Suppressor macrophage treated with lipopolysaccharide for 4 hours (primary cell): Measurements from ENCODE around the gene EPB41.
"Not testable (repeated sequence)": the region's sequence is repeated elsewhere in the genome, so short reads cannot be mapped to it uniquely, and the experiment has no call there.

Experiments used
- DNase-seq: peaks from one replicate; pipeline ENCODE4 v3.0.0-alpha.2; 2020

EPB41 gene

DNA sequence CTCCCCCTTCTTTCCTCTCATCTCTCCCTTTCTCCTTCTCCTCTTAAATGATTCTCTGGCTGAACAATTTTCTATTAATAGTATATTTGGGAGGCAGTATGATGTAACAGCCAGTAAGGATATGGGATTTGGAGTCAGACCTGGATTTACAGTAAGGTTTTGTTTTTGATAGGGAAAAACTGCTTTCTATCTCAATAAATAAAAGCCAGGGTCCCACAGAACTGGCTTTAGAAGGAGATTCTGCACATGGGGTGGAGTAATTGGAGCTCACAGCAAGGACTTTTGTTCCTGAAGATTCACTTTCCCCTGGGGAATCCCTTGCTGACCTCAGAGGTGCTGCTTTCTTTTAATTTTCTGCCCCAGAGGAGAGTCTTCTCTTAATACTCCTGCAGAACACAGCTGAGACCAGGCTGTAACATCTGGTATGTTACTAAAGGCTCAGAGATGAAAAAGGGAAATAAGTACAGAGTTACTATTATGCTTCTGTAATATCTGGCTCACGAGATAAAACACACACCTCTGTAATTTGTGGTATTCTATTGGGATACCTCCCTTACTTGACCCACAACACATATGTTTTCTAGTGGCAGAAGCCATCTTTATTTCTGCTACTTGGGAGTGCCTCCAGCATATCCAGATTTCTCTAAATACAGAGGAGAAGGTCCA, 13.4 kb downstream of the EPB41 start:
- peak; percentile 19 for DNase-seq

DNA sequence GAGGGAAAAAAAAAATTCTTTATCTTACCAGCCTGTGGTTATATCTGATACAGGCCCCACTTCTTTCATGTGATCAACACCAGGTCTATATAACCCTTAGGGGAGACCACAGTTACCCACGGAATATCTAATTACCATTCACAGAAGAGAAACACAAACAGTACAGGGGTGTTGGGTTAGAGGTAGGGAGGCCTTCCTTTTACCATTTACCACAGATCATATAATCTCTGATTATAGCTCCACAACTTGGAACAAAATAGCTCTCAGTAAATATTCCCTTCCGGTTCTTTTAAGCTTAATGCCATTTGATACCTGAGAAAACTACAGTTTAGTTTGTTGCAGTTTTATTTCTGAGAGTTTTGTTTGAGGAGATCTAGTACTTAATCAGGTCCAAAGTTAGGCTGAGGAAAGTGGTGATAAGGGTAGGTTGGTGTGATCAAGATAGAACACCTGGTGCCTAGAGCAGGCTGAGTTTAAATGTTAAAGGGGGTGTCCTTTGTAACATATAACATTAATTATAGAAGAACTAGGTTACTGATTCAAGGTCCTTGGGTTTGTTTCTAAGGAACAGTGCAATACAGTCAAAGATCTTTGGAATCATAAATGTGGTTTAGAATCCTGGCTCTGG, 14.1 kb downstream of the EPB41 start:
- DNase-seq = no peak

DNA sequence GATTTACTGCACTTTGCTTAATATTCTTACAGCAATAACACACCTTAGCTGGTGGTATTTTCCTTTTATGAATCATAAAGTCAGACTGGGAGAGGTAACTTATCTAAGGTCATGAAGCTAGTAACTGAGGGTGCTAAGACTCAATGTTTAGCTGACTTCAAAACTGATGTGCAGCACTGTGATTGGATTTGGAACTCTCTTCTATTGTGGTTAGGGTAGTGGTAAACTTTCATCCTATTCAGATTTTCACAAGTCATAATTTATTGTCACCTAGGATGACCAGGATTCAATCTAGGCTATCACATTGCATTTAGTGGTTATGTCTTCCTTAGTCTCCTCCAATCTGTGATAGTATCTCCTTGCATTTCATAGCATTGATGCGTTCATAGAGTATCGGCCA, 18.9 kb downstream of the EPB41 start:
- DNase-seq = no peak

- no peak for DNase-seq
Observed at GRCh38 chr1:28933918-28934317, 19.5 kb downstream of the EPB41 start.

DNA sequence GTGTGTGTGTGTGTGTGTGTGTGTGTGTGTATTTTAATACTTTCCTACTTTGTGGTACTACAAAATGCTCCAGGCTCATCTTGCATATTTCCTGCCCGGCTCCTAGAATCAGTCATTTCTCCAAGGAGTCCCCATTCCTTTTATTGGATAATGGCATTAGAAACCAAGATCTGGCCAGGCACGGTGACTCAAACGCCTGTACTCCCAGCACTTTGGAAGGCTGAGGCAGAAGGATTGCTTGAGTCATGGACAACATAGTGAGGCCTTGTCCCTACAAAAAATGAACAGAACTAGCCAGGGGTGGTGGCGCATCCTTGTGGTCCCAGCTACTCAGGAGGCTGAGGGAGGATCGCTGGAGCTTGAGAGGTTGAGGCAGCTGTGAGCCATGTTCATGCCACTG, 20.3 kb downstream of the EPB41 start:
- no peak for DNase-seq

- DNase-seq = no peak
Observed at GRCh38 chr1:28935293-28935692, 20.9 kb downstream of the EPB41 start.

GRCh38 chr1:28936094-28936493, 21.7 kb downstream of the EPB41 start:
- DNase-seq = no peak

DNA sequence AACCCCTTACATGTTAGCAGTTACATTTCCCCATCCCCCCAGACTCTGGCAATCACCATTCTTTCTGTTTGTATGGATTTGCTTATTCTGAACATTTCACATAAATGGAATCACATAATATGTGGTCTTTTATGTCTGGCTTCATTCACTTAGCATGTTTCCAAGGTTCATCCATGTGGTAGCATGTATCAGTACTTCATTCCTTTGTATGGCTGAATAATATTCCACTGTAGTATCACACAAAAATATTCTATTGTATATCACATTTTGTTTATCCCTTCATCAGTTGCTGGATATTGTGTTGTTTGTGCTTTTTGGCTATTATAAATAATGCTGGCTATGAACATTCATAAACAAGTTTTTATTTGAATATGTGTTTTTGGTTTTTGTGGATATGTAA, 22.2 kb downstream of the EPB41 start:
- no peak for DNase-seq

DNA sequence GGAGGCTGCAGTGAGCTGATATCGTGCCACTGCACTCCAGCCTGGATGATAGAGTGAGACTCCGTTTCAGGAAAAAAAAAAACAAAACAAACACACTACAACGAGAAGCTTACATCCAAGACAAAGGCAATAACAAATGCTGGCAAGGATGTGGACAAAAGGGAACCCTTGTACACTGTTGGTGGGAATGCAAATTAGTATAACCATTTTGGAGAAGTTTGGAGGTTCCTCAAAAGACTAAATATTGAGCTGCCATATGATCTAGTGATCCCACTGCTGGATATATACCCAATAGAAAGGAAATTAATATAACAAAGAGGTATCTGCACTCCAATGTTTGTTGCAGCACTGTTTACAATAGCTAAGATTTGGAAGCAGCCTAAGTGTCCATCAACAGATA, 29.2 kb downstream of the EPB41 start:
- not testable (repeated sequence) for DNase-seq

DNA sequence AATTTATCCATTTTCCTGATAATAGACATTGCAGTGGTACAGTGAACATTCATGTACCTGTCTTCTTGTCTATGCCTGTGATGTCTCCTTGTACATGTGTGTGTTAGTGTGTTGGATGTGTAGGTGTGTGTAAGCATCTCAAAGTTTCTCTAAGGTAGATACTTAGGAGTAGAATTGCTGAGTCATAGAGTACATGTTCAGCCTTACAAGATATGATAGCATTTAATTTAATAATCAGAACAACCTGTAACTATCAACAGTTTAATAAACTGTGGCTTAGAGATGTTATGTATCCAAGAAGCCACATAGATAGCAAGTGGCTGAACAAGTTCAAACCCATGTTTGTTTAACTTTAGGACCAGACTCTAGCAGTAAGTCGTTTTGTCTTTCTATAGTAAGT, 35.6 kb downstream of the EPB41 start:
- DNase-seq = no peak

DNA sequence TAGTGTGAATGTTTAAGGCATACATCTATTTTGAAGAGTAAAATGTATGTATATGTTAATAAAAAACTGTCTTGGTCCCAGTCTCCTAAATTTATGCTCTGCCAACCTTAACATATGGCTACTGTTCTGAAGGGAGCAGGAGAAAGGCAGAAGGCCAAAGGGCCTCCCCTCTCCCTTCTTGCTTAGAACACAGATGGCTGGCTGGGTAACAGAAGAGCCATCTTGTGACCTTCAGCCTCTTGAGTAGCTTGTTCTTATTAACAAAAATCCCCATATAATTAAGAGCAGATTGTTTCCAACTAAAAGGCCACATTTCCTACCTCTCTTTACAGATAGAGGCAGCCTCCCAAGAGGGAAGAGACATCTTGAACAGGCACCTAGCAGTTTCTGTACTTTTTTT, 36.1 kb downstream of the EPB41 start:
- DNase-seq = no peak

- no peak for DNase-seq
Observed at GRCh38 chr1:28954126-28954726, 39.9 kb downstream of the EPB41 start.

- no peak for DNase-seq
Observed at GRCh38 chr1:28956038-28956464, 41.7 kb downstream of the EPB41 start.

- not testable (repeated sequence) for DNase-seq
Observed at GRCh38 chr1:28962114-28962831, 47.9 kb downstream of the EPB41 start.

- no peak for DNase-seq
Observed at GRCh38 chr1:28965271-28965870, 51.0 kb downstream of the EPB41 start.

DNA sequence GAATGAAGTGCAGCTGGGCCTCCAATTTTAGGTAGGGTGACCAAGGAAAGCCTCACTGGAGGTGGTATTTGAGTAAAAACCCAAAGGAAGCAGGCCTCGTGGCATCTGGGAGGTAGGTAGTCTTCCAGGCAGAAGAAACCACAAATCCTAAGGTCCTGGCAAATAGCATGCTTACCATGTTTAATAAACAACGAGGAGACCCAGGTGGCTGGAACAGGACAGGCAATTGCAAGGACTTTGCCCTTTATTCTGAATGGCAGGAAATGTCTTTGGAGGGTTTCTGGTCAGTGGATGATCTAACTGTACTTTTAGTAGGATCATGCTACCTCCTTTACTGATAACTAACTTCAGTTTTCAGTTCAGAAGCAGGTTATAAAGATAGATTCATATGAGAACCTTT, 52.2 kb downstream of the EPB41 start:
- no peak for DNase-seq

DNA sequence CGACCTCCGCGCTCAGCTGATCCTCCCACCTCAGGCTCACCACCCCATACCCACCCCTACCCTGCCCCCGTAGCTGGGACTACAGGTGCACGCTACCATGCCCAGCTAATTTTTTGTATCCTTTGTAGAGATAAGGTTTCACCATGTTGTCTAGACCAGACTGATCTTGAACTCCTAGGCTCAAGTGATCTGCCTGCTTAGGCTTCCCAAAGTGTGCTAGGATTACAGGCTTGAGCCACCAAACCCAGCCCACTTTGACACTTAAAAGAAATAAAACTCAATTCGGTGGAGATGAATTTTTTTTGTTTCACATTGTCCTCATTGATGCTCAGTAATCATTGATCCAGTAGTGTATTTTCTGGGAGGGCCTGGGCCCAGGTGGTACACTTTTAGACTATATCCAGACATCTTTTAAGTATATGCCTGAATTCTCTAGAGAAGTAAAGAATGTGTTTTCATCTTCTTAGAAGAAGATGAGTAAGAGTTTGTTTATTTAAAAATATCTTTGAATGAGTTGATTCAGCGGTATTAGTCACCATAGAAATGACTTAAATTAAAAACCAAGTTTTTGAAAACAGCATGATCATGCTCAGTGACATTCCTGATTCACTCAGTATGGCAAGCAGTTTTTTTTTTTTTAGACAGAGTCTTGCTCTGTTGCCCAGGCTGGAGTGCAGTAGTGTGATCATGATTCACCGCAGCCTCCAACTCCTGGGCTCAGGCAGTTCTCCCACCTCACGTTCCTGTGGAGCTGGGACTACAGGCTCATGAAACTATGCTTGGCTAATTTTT, 57.8 kb downstream of the EPB41 start:
- peak; percentile 67 for DNase-seq

- no peak for DNase-seq
Observed at GRCh38 chr1:28973596-28974421, 59.4 kb downstream of the EPB41 start.

- no peak for DNase-seq
Observed at GRCh38 chr1:28974432-28974831, 60.1 kb downstream of the EPB41 start.

GRCh38 chr1:28976248-28976647, 61.9 kb downstream of the EPB41 start:
- no peak for DNase-seq

DNA sequence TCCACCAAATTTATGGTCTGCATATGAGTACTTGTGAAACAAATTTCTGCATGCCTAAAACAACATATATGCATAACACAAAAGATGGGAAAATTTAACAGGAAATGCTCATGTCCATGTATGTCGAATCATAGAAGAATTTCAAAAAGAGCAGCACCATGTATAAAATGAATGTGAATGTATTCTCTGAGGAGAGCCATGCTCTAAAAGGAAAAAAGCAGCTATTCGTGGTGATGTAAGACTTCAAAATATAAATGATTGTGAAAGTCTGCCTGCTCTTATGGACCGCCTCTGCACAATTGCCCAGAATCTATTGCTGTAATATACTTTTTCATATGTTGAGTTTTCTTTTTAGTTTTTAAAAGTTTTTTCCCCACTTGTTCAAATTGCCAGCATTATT, 66.8 kb downstream of the EPB41 start:
- DNase-seq = peak; percentile 34

DNA sequence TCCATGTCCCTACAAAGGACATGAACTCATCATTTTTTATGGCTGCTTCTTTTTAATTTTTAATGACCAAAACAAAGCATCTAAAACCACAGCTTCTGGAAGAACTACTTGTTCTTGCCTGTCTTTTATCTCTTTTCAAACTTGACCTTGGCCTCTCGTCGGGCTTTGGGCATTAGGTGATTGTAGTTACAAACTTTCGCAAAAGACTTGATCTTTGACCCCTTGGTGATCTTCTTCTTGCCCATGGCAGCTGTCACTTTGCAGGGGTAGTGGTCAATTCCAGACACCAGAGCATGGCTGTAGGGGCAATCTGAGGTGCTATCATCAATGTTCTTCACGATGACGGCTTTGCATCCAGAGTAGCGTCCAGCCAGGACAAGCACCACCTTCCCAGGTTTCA, 67.8 kb downstream of the EPB41 start:
- no peak for DNase-seq
